Hepatocyte (in vitro differentiated cells): ENCODE data around the gene CDK3. TPM values are rescaled to one million over a fixed set of nuclear protein-coding genes. Genes with fewer than 3 reads are reported as not detected.

Experiments
- DNase-seq: peaks from one replicate; pipeline ENCODE4 v3.0.0-alpha.2; 2016; ENCODE audit warnings: low spot score
- H2AFZ ChIP-seq: fragments of 200-600 bp; sonication (generic); 2 replicates; pipeline ENCODE4 v1.6.0; 2016; ENCODE audit warnings: antibody characterized with exemption, mild to moderate bottlenecking
- H3K27ac ChIP-seq: fragments of 200-600 bp; sonication (generic); 2 replicates; pipeline ENCODE4 v1.5.1; 2016; ENCODE audit warnings: mild to moderate bottlenecking
- H3K27me3 ChIP-seq: fragments of 200-600 bp; sonication (generic); 2 replicates; pipeline ENCODE4 v1.6.1; 2016
- H3K36me3 ChIP-seq: fragments of 200-600 bp; sonication (generic); replicated peaks from 2 replicates; pipeline ENCODE4 v1.5.1; 2016; ENCODE audit warnings: low read depth; ENCODE audit not compliant: insufficient read depth
- H3K4me1 ChIP-seq: fragments of 200-600 bp; sonication (generic); 2 replicates; pipeline ENCODE4 v1.5.1; 2016; ENCODE audit warnings: mild to moderate bottlenecking, moderate library complexity; ENCODE audit not compliant: insufficient read depth
- H3K4me2 ChIP-seq: fragments of 200-600 bp; sonication (generic); 2 replicates; pipeline ENCODE4 v1.6.0; 2016
- H3K4me3 ChIP-seq: fragments of 200-600 bp; sonication (generic); 2 replicates; pipeline ENCODE4 v1.5.1; 2016; ENCODE audit warnings: mild to moderate bottlenecking
- H3K79me2 ChIP-seq: fragments of 200-600 bp; sonication (generic); 2 replicates; pipeline ENCODE4 v1.6.0; 2017; ENCODE audit warnings: mild to moderate bottlenecking
- H3K9me2 ChIP-seq: fragments of 200-600 bp; sonication (generic); replicated peaks from 2 replicates; pipeline ENCODE4 v1.6.0; 2017; ENCODE audit warnings: mild to moderate bottlenecking; ENCODE audit not compliant: insufficient read depth
- H3K9me3 ChIP-seq: fragments of 200-600 bp; sonication (generic); 2 replicates; pipeline ENCODE4 v1.5.1; 2016; ENCODE audit warnings: low read depth, mild to moderate bottlenecking
- H4K20me1 ChIP-seq: fragments of 200-600 bp; sonication (generic); 2 replicates; pipeline ENCODE4 v1.6.0; 2016; ENCODE audit warnings: mild to moderate bottlenecking; ENCODE audit not compliant: insufficient read depth, poor library complexity, severe bottlenecking
- CTCF ChIP-seq: fragments of 200-600 bp; sonication (generic); IDR thresholded peaks from 2 replicates; pipeline ENCODE4 v1.5.1; 2016; ENCODE audit warnings: antibody characterized with exemption, mild to moderate bottlenecking; ENCODE audit not compliant: poor library complexity
- EZH2 ChIP-seq: fragments of 200-600 bp; sonication (generic); IDR thresholded peaks from 2 replicates; pipeline ENCODE4 v1.6.1; 2016; ENCODE audit warnings: antibody characterized with exemption, mild to moderate bottlenecking, borderline replicate concordance
- EZH2phosphoT487 ChIP-seq: fragments of 200-600 bp; sonication (generic); IDR thresholded peaks from one replicate; pipeline ENCODE4 v1.6.1; 2018; ENCODE audit warnings: antibody characterized with exemption, mild to moderate bottlenecking, low read depth, moderate library complexity; ENCODE audit not compliant: unreplicated experiment, severe bottlenecking
- WGBS: methylation state at CpG from one replicate; pipeline ENCODE4 v1.1.6; 2016; ENCODE audit warnings: low lambda C conversion rate; ENCODE audit errors: missing lambda C conversion rate; 5-methylcytosine and 5-hydroxymethylcytosine counted together
- polyA plus RNA-seq: library from polyadenylated mRNA; unstranded; fragments of >200 nt; fragmentation: Nextera tagmentation; extraction: Ambion mirVana; gene quantifications from 2 replicates; pipeline ENCODE4 v1.2.1, GENCODE V29; 2016
- total RNA-seq: library from RNA; depleted of rRNA; stranded (reverse); fragments of >200 nt; gene quantifications from 2 replicates; pipeline ENCODE4 v1.2.3, GENCODE V29; 2014

The CDK3 gene
- total and polyA plus RNA-seq, 2 experiments from 2014 or later, result 7.8 to 10.6 TPM

- H3K27ac ChIP-seq, result no peak overlapping the region
- TF ChIP-seq CTCF (no peak), EZH2 (no peak), EZH2phosphoT487 (no peak)
- H3K79me2 ChIP-seq, result no peaks in the 10 kb centered on the region
- no peaks in the 10 kb centered on the region for H3K9me3 ChIP-seq
- H3K4me1 ChIP-seq, result peaks cover 23% of the 10 kb centered on the region
- H3K27me3 ChIP-seq, result no peaks in the 10 kb centered on the region
- no peaks in the 10 kb centered on the region for H3K9me2 ChIP-seq
- H3K4me2 ChIP-seq, result no peak overlapping the region
- no peak overlapping the region for H2AFZ ChIP-seq
- H4K20me1 ChIP-seq, result no peaks in the 10 kb centered on the region
- no peak for DNase-seq
- 100% methylated on average over 12 of the region's 12 CpGs for WGBS
- no peaks in the 10 kb centered on the region for H3K36me3 ChIP-seq
- no peak overlapping the region for H3K4me3 ChIP-seq
Measured at GRCh38 chr17:76002100-76002499, 1.4 kb downstream of the CDK3 start.

GRCh38 chr17:76003915-76004314 is 3.3 kb downstream of the CDK3 start:
- WGBS, result 91% methylated on average over 6 of the region's 6 CpGs
- no peaks in the 10 kb centered on the region for H3K36me3 ChIP-seq

GRCh38 chr17:76004750-76005262 is 4.2 kb downstream of the CDK3 start:
- Histone ChIP-seq H3K79me2 (no peaks in the 10 kb centered on the region), H3K9me2 (no peaks in the 10 kb centered on the region), H3K27me3 (no peaks in the 10 kb centered on the region), H3K4me1 (peaks cover 9% of the 10 kb centered on the region), H4K20me1 (no peaks in the 10 kb centered on the region), H3K4me2 (no peak overlapping the region), H3K4me3 (no peak overlapping the region), H2AFZ (no peak overlapping the region), H3K9me3 (no peaks in the 10 kb centered on the region), H3K27ac (no peak overlapping the region), H3K36me3 (no peaks in the 10 kb centered on the region)
- TF ChIP-seq CTCF, result no peak
- no peak for TF ChIP-seq EZH2phosphoT487
- no peak for TF ChIP-seq EZH2
- DNase-seq, result no peak
- 89% methylated on average over 8 of the region's 8 CpGs for WGBS

More at GRCh38 chr17:76003915-76004314, 3.3 kb downstream of the CDK3 start:
- Histone ChIP-seq H3K9me3 (no peaks in the 10 kb centered on the region), H3K79me2 (no peaks in the 10 kb centered on the region), H3K4me2 (peak overlapping the region; percentile 37), H3K4me1 (peaks cover 9% of the 10 kb centered on the region), H4K20me1 (no peaks in the 10 kb centered on the region), H3K27ac (peak overlapping the region; percentile 66), H2AFZ (no peak overlapping the region), H3K9me2 (no peaks in the 10 kb centered on the region), H3K4me3 (no peak overlapping the region), H3K27me3 (no peaks in the 10 kb centered on the region)
- DNase-seq, result no peak
- TF ChIP-seq CTCF, result no peak
- no peak for TF ChIP-seq EZH2
- no peak for TF ChIP-seq EZH2phosphoT487
